MM.1S (cell line): ENCODE measurements around the gene FGD4.

Source experiments
- DNase-seq: peaks from one replicate; pipeline ENCODE4 v3.0.0-alpha.2; 2015
- H2AFZ ChIP-seq: fragments of 300-600 bp; sonication (generic); 2 replicates; pipeline ENCODE4 v1.6.0; 2016; ENCODE audit warnings: antibody characterized with exemption, low read length
- H3F3A ChIP-seq: fragments of 300-600 bp; sonication (generic); 2 replicates; pipeline ENCODE4 v1.6.1; 2016; ENCODE audit warnings: mild to moderate bottlenecking, antibody characterized with exemption, low read length, moderate library complexity, mixed read lengths; ENCODE audit not compliant: insufficient read depth
- H3K27ac ChIP-seq: fragments of 300-600 bp; sonication (generic); 2 replicates; pipeline ENCODE4 v1.5.1; 2016; ENCODE audit warnings: mild to moderate bottlenecking, low read length
- H3K27me3 ChIP-seq: fragments of 300-600 bp; sonication (generic); replicated peaks from 2 replicates; pipeline ENCODE4 v1.6.0; 2016; ENCODE audit warnings: low read length; ENCODE audit not compliant: insufficient read depth
- H3K36me3 ChIP-seq: fragments of 300-600 bp; sonication (generic); replicated peaks from 2 replicates; pipeline ENCODE4 v1.6.1; 2016; ENCODE audit warnings: mild to moderate bottlenecking, low read length, mixed read lengths; ENCODE audit not compliant: insufficient read depth
- H3K4me1 ChIP-seq: fragments of 300-600 bp; sonication (generic); 2 replicates; pipeline ENCODE4 v1.6.1; 2016; ENCODE audit warnings: low read length, mixed read lengths
- H3K4me2 ChIP-seq: fragments of 300-600 bp; sonication (generic); 2 replicates; pipeline ENCODE4 v1.6.0; 2016; ENCODE audit warnings: low read depth, low read length
- H3K4me3 ChIP-seq: fragments of 300-600 bp; sonication (generic); 2 replicates; pipeline ENCODE4 v1.5.1; 2016; ENCODE audit warnings: low read length, mixed read lengths
- H3K79me2 ChIP-seq: fragments of 300-600 bp; sonication (generic); 2 replicates; pipeline ENCODE4 v1.6.1; 2016; ENCODE audit warnings: mixed run types, low read length, mixed read lengths
- H3K9ac ChIP-seq: fragments of 300-600 bp; sonication (generic); 2 replicates; pipeline ENCODE4 v1.6.1; 2016; ENCODE audit warnings: low read length, mixed read lengths
- H3K9me2 ChIP-seq: fragments of 300-600 bp; sonication (generic); replicated peaks from 2 replicates; pipeline ENCODE4 v1.6.1; 2016; ENCODE audit warnings: mild to moderate bottlenecking, low read length, mixed read lengths; ENCODE audit not compliant: insufficient read depth
- H3K9me3 ChIP-seq: fragments of 300-600 bp; sonication (generic); replicated peaks from 2 replicates; pipeline ENCODE4 v1.6.1; 2016; ENCODE audit warnings: mild to moderate bottlenecking, low read length, mixed read lengths; ENCODE audit not compliant: insufficient read depth
- H4K20me1 ChIP-seq: fragments of 300-600 bp; sonication (generic); 2 replicates; pipeline ENCODE4 v1.6.1; 2016; ENCODE audit warnings: mild to moderate bottlenecking, low read length, moderate library complexity, mixed read lengths; ENCODE audit not compliant: insufficient read depth
- CTCF ChIP-seq: fragments of 300-600 bp; sonication (generic); IDR thresholded peaks from 2 replicates; pipeline ENCODE4 v1.5.1; 2016; ENCODE audit warnings: antibody characterized with exemption, low read length, mixed read lengths
- EZH2 ChIP-seq: fragments of 300-600 bp; sonication (generic); optimal IDR thresholded peaks from 2 replicates; pipeline ENCODE3; 2017; ENCODE audit warnings: low read depth, mild to moderate bottlenecking, antibody characterized with exemption, low read length, mixed read lengths
- EZH2phosphoT487 ChIP-seq: fragments of 300-600 bp; sonication (generic); IDR thresholded peaks from 2 replicates; pipeline ENCODE4 v1.6.1; 2018; ENCODE audit warnings: antibody characterized with exemption, low read length

FGD4 gene

GRCh38 chr12:32534698-32535097 lies 135.3 kb downstream of the FGD4 start:
- peak overlapping the region; percentile 76 for H3K27ac ChIP-seq

GRCh38 chr12:32535288-32535999 lies 136.1 kb downstream of the FGD4 start:
- H3K4me1 ChIP-seq = peaks cover 23% of the 10 kb centered on the region
- peak overlapping the region; percentile 76 for H3K27ac ChIP-seq
- H2AFZ ChIP-seq = no peak overlapping the region

More at GRCh38 chr12:32534698-32535097, 135.3 kb downstream of the FGD4 start:
- peaks cover 61% of the 10 kb centered on the region for H3K79me2 ChIP-seq
- H3K9ac ChIP-seq = peak overlapping the region; percentile 83
- peak overlapping the region; percentile 86 for H3K4me2 ChIP-seq
- H2AFZ ChIP-seq = no peak overlapping the region
- no peaks in the 10 kb centered on the region for H4K20me1 ChIP-seq
- no peaks in the 10 kb centered on the region for H3K27me3 ChIP-seq
- DNase-seq = no peak
- H3K9me2 ChIP-seq = no peaks in the 10 kb centered on the region
- H3K9me3 ChIP-seq = no peaks in the 10 kb centered on the region
- peaks cover 16% of the 10 kb centered on the region; the same call in 1 of the 2 replicates for H3F3A ChIP-seq
- TF ChIP-seq EZH2phosphoT487 (no peak), CTCF (no peak), EZH2 (no peak)
- H3K4me1 ChIP-seq = peaks cover 23% of the 10 kb centered on the region
- peak overlapping the region; percentile 62 for H3K4me3 ChIP-seq
- 0 out of 2 replicates have a peak, but pooled peaks cover 2% of the 10 kb centered on the region for H3K36me3 ChIP-seq

GRCh38 chr12:32536000-32536345 lies 136.6 kb downstream of the FGD4 start:
- H3K9ac ChIP-seq = peak overlapping the region; percentile 83
- H3K4me1 ChIP-seq = peaks cover 23% of the 10 kb centered on the region
- no peaks in the 10 kb centered on the region for H3K9me3 ChIP-seq
- H3K27ac ChIP-seq = peak overlapping the region; percentile 76; the same call in 1 of the 2 replicates
- H3K27me3 ChIP-seq = no peaks in the 10 kb centered on the region
- no peak for DNase-seq
- peaks cover 16% of the 10 kb centered on the region; the same call in 1 of the 2 replicates for H3F3A ChIP-seq
- H3K9me2 ChIP-seq = no peaks in the 10 kb centered on the region
- TF ChIP-seq CTCF = no peak
- no peak for TF ChIP-seq EZH2
- TF ChIP-seq EZH2phosphoT487 = no peak
- H2AFZ ChIP-seq = no peak overlapping the region
- peaks cover 74% of the 10 kb centered on the region for H3K79me2 ChIP-seq
- H3K4me2 ChIP-seq = peak overlapping the region; percentile 86
- peak overlapping the region; percentile 62 for H3K4me3 ChIP-seq
- no peaks in the 10 kb centered on the region for H4K20me1 ChIP-seq
- H3K36me3 ChIP-seq = 0 out of 2 replicates have a peak, but pooled peaks cover 2% of the 10 kb centered on the region

More at GRCh38 chr12:32535288-32535999, 136.1 kb downstream of the FGD4 start:
- Histone ChIP-seq H3K9me3 (no peaks in the 10 kb centered on the region), H3K4me3 (peak overlapping the region; percentile 62), H4K20me1 (no peaks in the 10 kb centered on the region), H3F3A (peaks cover 16% of the 10 kb centered on the region; the same call in 1 of the 2 replicates), H3K9ac (peak overlapping the region; percentile 83), H3K4me2 (peak overlapping the region; percentile 86), H3K79me2 (peaks cover 69% of the 10 kb centered on the region), H3K9me2 (no peaks in the 10 kb centered on the region), H3K36me3 (0 out of 2 replicates have a peak, but pooled peaks cover 2% of the 10 kb centered on the region), H3K27me3 (no peaks in the 10 kb centered on the region)
- DNase-seq = peak; percentile 79
- TF ChIP-seq EZH2phosphoT487 (no peak), EZH2 (no peak), CTCF (no peak)
